Forelimb muscle (tissue), 1 donor: ENCODE data around the gene PGRMC1. TPM values are rescaled to one million over a fixed set of nuclear protein-coding genes. Genes with fewer than 3 reads are reported as not detected.
"Not testable (repeated sequence)": the region's sequence is repeated elsewhere in the genome, so short reads cannot be mapped to it uniquely, and the experiment has no call there.

Experiments
- DNase-seq: peaks from one replicate; pipeline ENCODE4 v3.0.0-alpha.2; 2013; ENCODE audit warnings: low read depth
- polyA plus RNA-seq: library from polyadenylated mRNA; unstranded; fragments of 120-200 nt; gene quantifications from one replicate; pipeline ENCODE4 v1.2.1, GENCODE V29; 2013; ENCODE audit not compliant: insufficient read length

PGRMC1 gene
- 74.2 TPM for polyA plus RNA-seq

GRCh38 chrX:119235872-119236622 lies at the start of gene PGRMC1:
PGRMC1 (plus strand) TSS chrX:119236285; CDS start chrX:119236364, 79 bp downstream.
- DNase-seq, result peak; percentile 43

GRCh38 chrX:119186763-119187162 lies 49.3 kb upstream of the PGRMC1 start:
- no peak for DNase-seq

- no peak for DNase-seq
These were observed 48.8 kb upstream of the PGRMC1 start for GRCh38 chrX:119187298-119187697.

- no peak for DNase-seq
These were observed 47.0 kb upstream of the PGRMC1 start for GRCh38 chrX:119189115-119189514.

- peak; percentile 83 for DNase-seq
These were observed 46.5 kb upstream of the PGRMC1 start for GRCh38 chrX:119189595-119189994.

- peak; percentile 70 for DNase-seq
These were observed 45.9 kb upstream of the PGRMC1 start for GRCh38 chrX:119190091-119190681.

GRCh38 chrX:119190831-119191230 lies 45.3 kb upstream of the PGRMC1 start:
- DNase-seq, result peak; percentile 89

- no peak for DNase-seq
These were observed 41.5 kb upstream of the PGRMC1 start for GRCh38 chrX:119194621-119195020.

GRCh38 chrX:119201570-119201969 lies 34.5 kb upstream of the PGRMC1 start:
- no peak for DNase-seq

GRCh38 chrX:119206203-119206602 lies 29.9 kb upstream of the PGRMC1 start:
- DNase-seq, result no peak

- DNase-seq, result not testable (repeated sequence)
These were observed 28.6 kb upstream of the PGRMC1 start for GRCh38 chrX:119207483-119207882.

- DNase-seq, result no peak
These were observed 27.6 kb upstream of the PGRMC1 start for GRCh38 chrX:119208401-119209057.

GRCh38 chrX:119210931-119211648 lies 25.0 kb upstream of the PGRMC1 start:
- DNase-seq, result not testable (repeated sequence)

GRCh38 chrX:119211649-119212014 lies 24.5 kb upstream of the PGRMC1 start:
- no peak for DNase-seq

- DNase-seq, result no peak
These were observed 17.9 kb upstream of the PGRMC1 start for GRCh38 chrX:119218198-119218597.

GRCh38 chrX:119222932-119223331 lies 13.2 kb upstream of the PGRMC1 start:
- DNase-seq, result no peak

GRCh38 chrX:119223783-119224182 lies 12.3 kb upstream of the PGRMC1 start:
- no peak for DNase-seq

GRCh38 chrX:119226446-119226845 lies 9.6 kb upstream of the PGRMC1 start:
- peak; percentile 38 for DNase-seq

GRCh38 chrX:119228512-119229252 lies 7.4 kb upstream of the PGRMC1 start:
- no peak for DNase-seq

GRCh38 chrX:119229253-119229615 lies 6.9 kb upstream of the PGRMC1 start:
- no peak for DNase-seq

- DNase-seq, result no peak
These were observed 5.2 kb upstream of the PGRMC1 start for GRCh38 chrX:119230850-119231249.
